ENCODE measurements around the gene TSSK3. TPM values are rescaled to one million over a fixed set of nuclear protein-coding genes. Genes with fewer than 3 reads are reported as not detected.

TSSK3 gene
- total and polyA plus RNA-seq, 9 of the 15 experiments (the other 6 are each of a cell fraction or from before 2014, with no cell fraction given) = 0.27 to 2.8 (median 1.9) TPM

- TF ChIP-seq, protein P1, sequence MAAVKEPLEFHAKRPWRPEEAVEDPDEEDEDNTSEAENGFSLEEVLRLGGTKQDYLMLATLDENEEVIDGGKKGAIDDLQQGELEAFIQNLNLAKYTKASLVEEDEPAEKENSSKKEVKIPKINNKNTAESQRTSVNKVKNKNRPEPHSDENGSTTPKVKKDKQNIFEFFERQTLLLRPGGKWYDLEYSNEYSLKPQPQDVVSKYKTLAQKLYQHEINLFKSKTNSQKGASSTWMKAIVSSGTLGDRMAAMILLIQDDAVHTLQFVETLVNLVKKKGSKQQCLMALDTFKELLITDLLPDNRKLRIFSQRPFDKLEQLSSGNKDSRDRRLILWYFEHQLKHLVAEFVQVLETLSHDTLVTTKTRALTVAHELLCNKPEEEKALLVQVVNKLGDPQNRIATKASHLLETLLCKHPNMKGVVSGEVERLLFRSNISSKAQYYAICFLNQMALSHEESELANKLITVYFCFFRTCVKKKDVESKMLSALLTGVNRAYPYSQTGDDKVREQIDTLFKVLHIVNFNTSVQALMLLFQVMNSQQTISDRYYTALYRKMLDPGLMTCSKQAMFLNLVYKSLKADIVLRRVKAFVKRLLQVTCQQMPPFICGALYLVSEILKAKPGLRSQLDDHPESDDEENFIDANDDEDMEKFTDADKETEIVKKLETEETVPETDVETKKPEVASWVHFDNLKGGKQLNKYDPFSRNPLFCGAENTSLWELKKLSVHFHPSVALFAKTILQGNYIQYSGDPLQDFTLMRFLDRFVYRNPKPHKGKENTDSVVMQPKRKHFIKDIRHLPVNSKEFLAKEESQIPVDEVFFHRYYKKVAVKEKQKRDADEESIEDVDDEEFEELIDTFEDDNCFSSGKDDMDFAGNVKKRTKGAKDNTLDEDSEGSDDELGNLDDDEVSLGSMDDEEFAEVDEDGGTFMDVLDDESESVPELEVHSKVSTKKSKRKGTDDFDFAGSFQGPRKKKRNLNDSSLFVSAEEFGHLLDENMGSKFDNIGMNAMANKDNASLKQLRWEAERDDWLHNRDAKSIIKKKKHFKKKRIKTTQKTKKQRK (IDR thresholded peaks at IDR 0.05; ENCODE audit: borderline replicate concordance, low read depth, low read length) = no peak
- TF ChIP-seq THRAP3 (IDR thresholded peaks at IDR 0.05; ENCODE audit: borderline replicate concordance) (no peak), PHF20 (IDR thresholded peaks at IDR 0.05; ENCODE audit: partially characterized antibody) (peak; percentile 89), ZC3H11A (IDR thresholded peaks at IDR 0.05; ENCODE audit: low read depth, low read length) (peak; percentile 37; the same call in 1 of the 2 replicates), HDAC1 (IDR thresholded peaks at IDR 0.05) (no peak; a peak in 2 of 4 replicates), STAG1 (CRISPR knock-in tag; IDR thresholded peaks at IDR 0.05; ENCODE audit: borderline replicate concordance) (no peak), ZBTB34 (CRISPR knock-in tag; IDR thresholded peaks at IDR 0.05) (no peak), TAF9B (IDR thresholded peaks at IDR 0.05; ENCODE audit: partially characterized antibody) (peak; percentile 93), RHOXF2B (CRISPR knock-in tag; conservative IDR thresholded peaks at IDR 0.05) (0 out of 2 replicates have a peak, but pooled peaks have one; percentile 24), PURB (CRISPR knock-in tag; IDR thresholded peaks at IDR 0.05; ENCODE audit: low read depth) (no peak), MED1 (CRISPR knock-in tag; IDR thresholded peaks at IDR 0.05; ENCODE audit: borderline replicate concordance) (no peak), TAF7 (tag; IDR thresholded peaks at IDR 0.05) (peak; percentile 88), NUFIP1 (IDR thresholded peaks at IDR 0.05; ENCODE audit: partially characterized antibody) (peak; percentile 16), RUNX1 (IDR thresholded peaks at IDR 0.05; ENCODE audit: low read depth) (peak; percentile 83; the same call in 1 of the 2 replicates), CHD1 (IDR thresholded peaks at IDR 0.05; ENCODE audit: low read length) (no peak), DNMT1 (IDR thresholded peaks at IDR 0.05) (no peak), EP400 (IDR thresholded peaks at IDR 0.05) (peak; percentile 88), PCBP2 (IDR thresholded peaks at IDR 0.05; ENCODE audit: low read depth, low read length, poor library complexity, severe bottlenecking) (no peak), ZKSCAN1 (IDR thresholded peaks at IDR 0.05; ENCODE audit: low read depth, low read length) (peak; percentile 70), NFIX (CRISPR knock-in tag; IDR thresholded peaks at IDR 0.05; ENCODE audit: low read depth) (no peak), HMG20B (CRISPR knock-in tag; IDR thresholded peaks at IDR 0.05) (no peak), ZNF41 (CRISPR knock-in tag; conservative IDR thresholded peaks at IDR 0.05) (no peak), KAT2B (IDR thresholded peaks at IDR 0.05; ENCODE audit: low read depth, low read length) (peak; percentile 25), DPF2 (IDR thresholded peaks at IDR 0.05) (peak; percentile 72), MEF2D (tag; conservative IDR thresholded peaks at IDR 0.05; ENCODE audit: low read depth) (0 out of 2 replicates have a peak, but pooled peaks have one; percentile 8)
Measured at GRCh38 chr1:32394141-32394889, 32.0 kb downstream of the TSSK3 start, which contains the start of gene BSDC1 (continued).
